HEK293 (cell line): ENCODE measurements around the gene IMPDH1.

Experiments
- KLF8 ChIP-seq: fragments of 450-650 bp; formaldehyde crosslinking; IDR thresholded peaks from 2 replicates; pipeline ENCODE4 v1.5.1; 2016; ENCODE audit warnings: missing biosample characterization, missing genetic modification characterization
- ZBTB21 ChIP-seq: fragments of 450-650 bp; formaldehyde crosslinking; IDR thresholded peaks from 2 replicates; pipeline ENCODE4 v1.5.1; 2017; ENCODE audit warnings: missing biosample characterization, missing genetic modification characterization
- ZBTB8A ChIP-seq: fragments of 450-650 bp; formaldehyde crosslinking; IDR thresholded peaks from 2 replicates; pipeline ENCODE4 v1.5.1; 2016; ENCODE audit warnings: missing biosample characterization, missing genetic modification characterization
- ZNF223 ChIP-seq: fragments of 450-650 bp; formaldehyde crosslinking; IDR thresholded peaks from 2 replicates; pipeline ENCODE4 v1.5.1; 2016; ENCODE audit warnings: missing biosample characterization, missing genetic modification characterization
- ZNF335 ChIP-seq: fragments of 450-650 bp; formaldehyde crosslinking; conservative IDR thresholded peaks from 2 replicates; pipeline ENCODE4 v1.5.1; 2016; ENCODE audit warnings: missing biosample characterization, missing genetic modification characterization
- ZNF350 ChIP-seq: fragments of 450-650 bp; formaldehyde crosslinking; IDR thresholded peaks from 2 replicates; pipeline ENCODE4 v1.5.0; 2017; ENCODE audit warnings: missing biosample characterization, mild to moderate bottlenecking, missing genetic modification characterization
- ZNF354C ChIP-seq: fragments of 450-650 bp; formaldehyde crosslinking; IDR thresholded peaks from 2 replicates; pipeline ENCODE4 v1.5.1; 2016; ENCODE audit warnings: missing biosample characterization, missing genetic modification characterization, low read depth, borderline replicate concordance
- ZNF423 ChIP-seq: fragments of 450-650 bp; formaldehyde crosslinking; IDR thresholded peaks from 2 replicates; pipeline ENCODE4 v1.5.1; 2016; ENCODE audit warnings: missing biosample characterization, missing genetic modification characterization
- ZNF433 ChIP-seq: fragments of 450-650 bp; formaldehyde crosslinking; IDR thresholded peaks from 2 replicates; pipeline ENCODE4 v1.5.1; 2016; ENCODE audit warnings: missing biosample characterization, missing genetic modification characterization, low read depth
- ZNF473 ChIP-seq: fragments of 450-650 bp; formaldehyde crosslinking; IDR thresholded peaks from 2 replicates; pipeline ENCODE4 v1.5.1; 2017; ENCODE audit warnings: missing biosample characterization, missing genetic modification characterization
- ZNF529 ChIP-seq: fragments of 450-650 bp; formaldehyde crosslinking; IDR thresholded peaks from 2 replicates; pipeline ENCODE4 v1.5.1; 2017; ENCODE audit warnings: missing genetic modification characterization, missing biosample characterization; ENCODE audit not compliant: insufficient replicate concordance
- ZNF624 ChIP-seq: fragments of 450-650 bp; formaldehyde crosslinking; IDR thresholded peaks from 2 replicates; pipeline ENCODE4 v1.5.1; 2017; ENCODE audit warnings: missing biosample characterization, missing genetic modification characterization
- ZNF629 ChIP-seq: fragments of 450-650 bp; formaldehyde crosslinking; IDR thresholded peaks from 2 replicates; pipeline ENCODE4 v1.5.1; 2017; ENCODE audit warnings: missing biosample characterization, missing genetic modification characterization
- ZNF776 ChIP-seq: fragments of 450-650 bp; formaldehyde crosslinking; IDR thresholded peaks from 2 replicates; pipeline ENCODE4 v1.5.0; 2017; ENCODE audit warnings: missing biosample characterization, missing genetic modification characterization, borderline replicate concordance
- ZSCAN16 ChIP-seq: fragments of 450-650 bp; formaldehyde crosslinking; IDR thresholded peaks from 2 replicates; pipeline ENCODE4 v1.5.1; 2016; ENCODE audit warnings: missing biosample characterization, missing genetic modification characterization
- TF ChIP-seq, protein P1 (sequence below): fragments of 450-650 bp; formaldehyde crosslinking; IDR thresholded peaks from 2 replicates; pipeline ENCODE4 v1.5.1; 2016; ENCODE audit warnings: missing biosample characterization, missing genetic modification characterization
- TF ChIP-seq, protein P2 (sequence below): fragments of 450-650 bp; formaldehyde crosslinking; IDR thresholded peaks from 2 replicates; pipeline ENCODE4 v1.5.1; 2016; ENCODE audit warnings: missing biosample characterization, missing genetic modification characterization, low read depth
- TF ChIP-seq, protein P3 (sequence below): fragments of 450-650 bp; formaldehyde crosslinking; IDR thresholded peaks from 2 replicates; pipeline ENCODE4 v1.5.1; 2016; ENCODE audit warnings: missing biosample characterization, missing genetic modification characterization
- TF ChIP-seq, protein P4 (sequence below): fragments of 450-650 bp; formaldehyde crosslinking; IDR thresholded peaks from 2 replicates; pipeline ENCODE4 v1.5.1; 2016; ENCODE audit warnings: missing biosample characterization, missing genetic modification characterization
- TF ChIP-seq, protein P5 (sequence below): fragments of 450-650 bp; formaldehyde crosslinking; IDR thresholded peaks from 2 replicates; pipeline ENCODE4 v1.5.1; 2016; ENCODE audit warnings: missing biosample characterization, missing genetic modification characterization
- TF ChIP-seq, protein P6 (sequence below): fragments of 450-650 bp; formaldehyde crosslinking; IDR thresholded peaks from 2 replicates; pipeline ENCODE4 v1.5.1; 2017; ENCODE audit warnings: missing biosample characterization, missing genetic modification characterization
- TF ChIP-seq, protein P7 (sequence below): fragments of 450-650 bp; formaldehyde crosslinking; IDR thresholded peaks from 2 replicates; pipeline ENCODE4 v1.5.1; 2016; ENCODE audit warnings: missing biosample characterization, missing genetic modification characterization
- TF ChIP-seq, protein P8 (sequence below): fragments of 450-650 bp; formaldehyde crosslinking; IDR thresholded peaks from 2 replicates; pipeline ENCODE4 v1.5.1; 2016; ENCODE audit warnings: missing biosample characterization, missing genetic modification characterization

Gene IMPDH1

DNA sequence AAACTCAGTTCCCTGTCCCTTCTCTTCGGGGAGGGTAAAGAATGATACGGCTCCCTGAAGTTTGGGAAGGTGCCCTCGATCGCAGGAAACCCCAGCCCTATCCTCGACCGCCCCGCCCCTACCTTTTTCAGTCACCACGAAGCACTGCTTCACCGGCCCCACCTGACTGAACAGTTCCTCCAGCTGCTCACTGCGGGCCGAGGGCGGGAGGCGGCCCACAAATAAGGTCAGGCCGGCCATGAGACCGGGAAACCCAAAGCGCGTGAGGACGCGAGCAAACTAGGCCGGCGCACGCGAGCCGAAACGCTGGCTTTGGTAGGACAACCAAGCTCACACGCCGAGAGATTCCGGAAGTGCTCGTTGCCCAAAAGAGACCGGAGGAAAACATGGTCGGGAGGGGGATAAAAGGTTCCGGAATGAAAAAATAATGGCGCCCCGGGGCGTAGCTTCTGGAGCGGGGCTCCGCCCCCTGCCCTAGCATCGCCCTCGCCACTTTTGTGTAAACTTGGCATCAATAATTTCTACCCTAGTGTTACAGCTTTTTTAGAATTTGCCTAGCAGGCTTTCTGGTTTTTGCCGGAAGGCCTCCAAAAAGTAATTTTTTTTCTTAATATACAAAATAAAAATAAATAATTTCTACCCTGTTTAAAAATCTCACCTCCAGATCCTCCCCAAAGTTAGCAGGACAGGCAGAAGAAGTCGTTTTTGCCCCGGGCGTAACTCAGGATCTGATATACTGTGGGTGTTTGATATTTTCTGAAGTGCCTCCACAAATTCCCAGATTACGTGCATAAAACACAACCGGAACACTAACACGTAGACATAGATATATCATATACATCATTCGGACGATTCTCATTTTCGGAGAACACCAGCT lies 66.0 kb downstream of the IMPDH1 start, which contains the start of gene RBM28 (continued):
- TF ChIP-seq, protein P1, sequence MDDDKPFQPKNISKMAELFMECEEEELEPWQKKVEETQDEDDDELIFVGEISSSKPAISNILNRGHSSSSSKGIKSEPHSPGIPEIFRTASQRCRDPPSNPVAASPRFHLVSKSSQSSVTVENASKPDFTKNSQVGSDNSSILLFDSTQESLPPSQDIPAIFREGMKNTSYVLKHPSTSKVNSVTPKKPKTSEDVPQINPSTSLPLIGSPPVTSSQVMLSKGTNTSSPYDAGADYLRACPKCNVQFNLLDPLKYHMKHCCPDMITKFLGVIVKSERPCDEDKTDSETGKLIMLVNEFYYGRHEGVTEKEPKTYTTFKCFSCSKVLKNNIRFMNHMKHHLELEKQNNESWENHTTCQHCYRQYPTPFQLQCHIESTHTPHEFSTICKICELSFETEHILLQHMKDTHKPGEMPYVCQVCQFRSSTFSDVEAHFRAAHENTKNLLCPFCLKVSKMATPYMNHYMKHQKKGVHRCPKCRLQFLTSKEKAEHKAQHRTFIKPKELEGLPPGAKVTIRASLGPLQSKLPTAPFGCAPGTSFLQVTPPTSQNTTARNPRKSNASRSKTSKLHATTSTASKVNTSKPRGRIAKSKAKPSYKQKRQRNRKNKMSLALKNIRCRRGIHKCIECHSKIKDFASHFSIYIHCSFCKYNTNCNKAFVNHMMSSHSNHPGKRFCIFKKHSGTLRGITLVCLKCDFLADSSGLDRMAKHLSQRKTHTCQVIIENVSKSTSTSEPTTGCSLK (tag by site-specific recombination) = no peak
- TF ChIP-seq KLF8 (tag by site-specific recombination) = peak; percentile 97
- peak; percentile 66; the same call in 1 of the 2 replicates for TF ChIP-seq ZBTB21 (tag by site-specific recombination)
- TF ChIP-seq ZNF423 = peak; percentile 52; the same call in 1 of the 2 replicates
- TF ChIP-seq ZBTB8A (tag by site-specific recombination) = peak; percentile 54; the same call in 1 of the 2 replicates
- TF ChIP-seq, protein P2, sequence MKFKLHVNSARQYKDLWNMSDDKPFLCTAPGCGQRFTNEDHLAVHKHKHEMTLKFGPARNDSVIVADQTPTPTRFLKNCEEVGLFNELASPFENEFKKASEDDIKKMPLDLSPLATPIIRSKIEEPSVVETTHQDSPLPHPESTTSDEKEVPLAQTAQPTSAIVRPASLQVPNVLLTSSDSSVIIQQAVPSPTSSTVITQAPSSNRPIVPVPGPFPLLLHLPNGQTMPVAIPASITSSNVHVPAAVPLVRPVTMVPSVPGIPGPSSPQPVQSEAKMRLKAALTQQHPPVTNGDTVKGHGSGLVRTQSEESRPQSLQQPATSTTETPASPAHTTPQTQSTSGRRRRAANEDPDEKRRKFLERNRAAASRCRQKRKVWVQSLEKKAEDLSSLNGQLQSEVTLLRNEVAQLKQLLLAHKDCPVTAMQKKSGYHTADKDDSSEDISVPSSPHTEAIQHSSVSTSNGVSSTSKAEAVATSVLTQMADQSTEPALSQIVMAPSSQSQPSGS (tag by site-specific recombination) = no peak
- TF ChIP-seq, protein P3, sequence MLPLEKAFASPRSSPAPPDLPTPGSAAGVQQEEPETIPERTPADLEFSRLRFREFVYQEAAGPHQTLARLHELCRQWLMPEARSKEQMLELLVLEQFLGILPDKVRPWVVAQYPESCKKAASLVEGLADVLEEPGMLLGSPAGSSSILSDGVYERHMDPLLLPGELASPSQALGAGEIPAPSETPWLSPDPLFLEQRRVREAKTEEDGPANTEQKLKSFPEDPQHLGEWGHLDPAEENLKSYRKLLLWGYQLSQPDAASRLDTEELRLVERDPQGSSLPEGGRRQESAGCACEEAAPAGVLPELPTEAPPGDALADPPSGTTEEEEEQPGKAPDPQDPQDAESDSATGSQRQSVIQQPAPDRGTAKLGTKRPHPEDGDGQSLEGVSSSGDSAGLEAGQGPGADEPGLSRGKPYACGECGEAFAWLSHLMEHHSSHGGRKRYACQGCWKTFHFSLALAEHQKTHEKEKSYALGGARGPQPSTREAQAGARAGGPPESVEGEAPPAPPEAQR (tag by site-specific recombination) = peak; percentile 83; the same call in 1 of the 2 replicates
- TF ChIP-seq ZSCAN16 (tag by site-specific recombination) = no peak
- no peak for TF ChIP-seq ZNF624
- TF ChIP-seq ZNF335 (tag by site-specific recombination) = peak; percentile 93
- no peak for TF ChIP-seq ZNF433 (tag by site-specific recombination)
- no peak for TF ChIP-seq ZNF473 (tag by site-specific recombination)
- TF ChIP-seq, protein P4, sequence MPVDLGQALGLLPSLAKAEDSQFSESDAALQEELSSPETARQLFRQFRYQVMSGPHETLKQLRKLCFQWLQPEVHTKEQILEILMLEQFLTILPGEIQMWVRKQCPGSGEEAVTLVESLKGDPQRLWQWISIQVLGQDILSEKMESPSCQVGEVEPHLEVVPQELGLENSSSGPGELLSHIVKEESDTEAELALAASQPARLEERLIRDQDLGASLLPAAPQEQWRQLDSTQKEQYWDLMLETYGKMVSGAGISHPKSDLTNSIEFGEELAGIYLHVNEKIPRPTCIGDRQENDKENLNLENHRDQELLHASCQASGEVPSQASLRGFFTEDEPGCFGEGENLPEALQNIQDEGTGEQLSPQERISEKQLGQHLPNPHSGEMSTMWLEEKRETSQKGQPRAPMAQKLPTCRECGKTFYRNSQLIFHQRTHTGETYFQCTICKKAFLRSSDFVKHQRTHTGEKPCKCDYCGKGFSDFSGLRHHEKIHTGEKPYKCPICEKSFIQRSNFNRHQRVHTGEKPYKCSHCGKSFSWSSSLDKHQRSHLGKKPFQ (tag by site-specific recombination) = no peak
- TF ChIP-seq, protein P5, sequence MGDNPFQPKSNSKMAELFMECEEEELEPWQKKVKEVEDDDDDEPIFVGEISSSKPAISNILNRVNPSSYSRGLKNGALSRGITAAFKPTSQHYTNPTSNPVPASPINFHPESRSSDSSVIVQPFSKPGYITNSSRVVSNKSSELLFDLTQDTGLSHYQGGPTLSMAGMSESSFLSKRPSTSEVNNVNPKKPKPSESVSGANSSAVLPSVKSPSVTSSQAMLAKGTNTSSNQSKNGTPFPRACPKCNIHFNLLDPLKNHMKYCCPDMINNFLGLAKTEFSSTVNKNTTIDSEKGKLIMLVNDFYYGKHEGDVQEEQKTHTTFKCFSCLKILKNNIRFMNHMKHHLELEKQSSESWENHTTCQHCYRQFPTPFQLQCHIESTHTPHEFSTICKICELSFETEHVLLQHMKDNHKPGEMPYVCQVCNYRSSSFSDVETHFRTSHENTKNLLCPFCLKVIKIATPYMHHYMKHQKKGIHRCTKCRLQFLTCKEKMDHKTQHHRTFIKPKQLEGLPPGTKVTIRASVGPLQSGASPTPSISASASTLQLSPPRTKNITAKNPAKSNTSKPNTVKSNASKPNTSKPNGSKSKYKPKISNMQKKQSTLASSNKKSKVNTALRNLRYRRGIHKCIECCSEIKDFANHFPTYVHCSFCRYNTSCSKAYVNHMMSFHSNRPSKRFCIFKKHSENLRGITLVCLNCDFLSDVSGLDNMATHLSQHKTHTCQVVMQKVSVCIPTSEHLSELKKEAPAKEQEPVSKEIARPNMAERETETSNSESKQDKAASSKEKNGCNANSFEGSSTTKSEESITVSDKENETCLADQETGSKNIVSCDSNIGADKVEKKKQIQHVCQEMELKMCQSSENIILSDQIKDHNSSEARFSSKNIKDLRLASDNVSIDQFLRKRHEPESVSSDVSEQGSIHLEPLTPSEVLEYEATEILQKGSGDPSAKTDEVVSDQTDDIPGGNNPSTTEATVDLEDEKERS (tag by site-specific recombination) = 0 out of 2 replicates have a peak, but pooled peaks have one; percentile 57
- TF ChIP-seq ZNF354C = no peak
- TF ChIP-seq ZNF223 (tag by site-specific recombination) = no peak
- peak; percentile 82 for TF ChIP-seq ZNF629 (tag by site-specific recombination)
- TF ChIP-seq, protein P6, sequence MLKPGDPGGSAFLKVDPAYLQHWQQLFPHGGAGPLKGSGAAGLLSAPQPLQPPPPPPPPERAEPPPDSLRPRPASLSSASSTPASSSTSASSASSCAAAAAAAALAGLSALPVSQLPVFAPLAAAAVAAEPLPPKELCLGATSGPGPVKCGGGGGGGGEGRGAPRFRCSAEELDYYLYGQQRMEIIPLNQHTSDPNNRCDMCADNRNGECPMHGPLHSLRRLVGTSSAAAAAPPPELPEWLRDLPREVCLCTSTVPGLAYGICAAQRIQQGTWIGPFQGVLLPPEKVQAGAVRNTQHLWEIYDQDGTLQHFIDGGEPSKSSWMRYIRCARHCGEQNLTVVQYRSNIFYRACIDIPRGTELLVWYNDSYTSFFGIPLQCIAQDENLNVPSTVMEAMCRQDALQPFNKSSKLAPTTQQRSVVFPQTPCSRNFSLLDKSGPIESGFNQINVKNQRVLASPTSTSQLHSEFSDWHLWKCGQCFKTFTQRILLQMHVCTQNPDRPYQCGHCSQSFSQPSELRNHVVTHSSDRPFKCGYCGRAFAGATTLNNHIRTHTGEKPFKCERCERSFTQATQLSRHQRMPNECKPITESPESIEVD (tag by site-specific recombination) = no peak
- TF ChIP-seq ZNF776 (tag by site-specific recombination) = no peak
- TF ChIP-seq, protein P7, sequence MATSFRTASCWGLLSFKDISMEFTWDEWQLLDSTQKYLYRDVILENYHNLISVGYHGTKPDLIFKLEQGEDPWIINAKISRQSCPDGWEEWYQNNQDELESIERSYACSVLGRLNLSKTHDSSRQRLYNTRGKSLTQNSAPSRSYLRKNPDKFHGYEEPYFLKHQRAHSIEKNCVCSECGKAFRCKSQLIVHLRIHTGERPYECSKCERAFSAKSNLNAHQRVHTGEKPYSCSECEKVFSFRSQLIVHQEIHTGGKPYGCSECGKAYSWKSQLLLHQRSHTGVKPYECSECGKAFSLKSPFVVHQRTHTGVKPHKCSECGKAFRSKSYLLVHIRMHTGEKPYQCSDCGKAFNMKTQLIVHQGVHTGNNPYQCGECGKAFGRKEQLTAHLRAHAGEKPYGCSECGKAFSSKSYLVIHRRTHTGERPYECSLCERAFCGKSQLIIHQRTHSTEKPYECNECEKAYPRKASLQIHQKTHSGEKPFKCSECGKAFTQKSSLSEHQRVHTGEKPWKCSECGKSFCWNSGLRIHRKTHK (tag by site-specific recombination) = no peak
- TF ChIP-seq, protein P8, sequence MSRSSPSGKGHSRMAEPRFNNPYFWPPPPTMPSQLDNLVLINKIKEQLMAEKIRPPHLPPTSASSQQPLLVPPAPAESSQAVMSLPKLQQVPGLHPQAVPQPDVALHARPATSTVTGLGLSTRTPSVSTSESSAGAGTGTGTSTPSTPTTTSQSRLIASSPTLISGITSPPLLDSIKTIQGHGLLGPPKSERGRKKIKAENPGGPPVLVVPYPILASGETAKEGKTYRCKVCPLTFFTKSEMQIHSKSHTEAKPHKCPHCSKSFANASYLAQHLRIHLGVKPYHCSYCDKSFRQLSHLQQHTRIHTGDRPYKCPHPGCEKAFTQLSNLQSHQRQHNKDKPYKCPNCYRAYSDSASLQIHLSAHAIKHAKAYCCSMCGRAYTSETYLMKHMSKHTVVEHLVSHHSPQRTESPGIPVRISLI (tag by site-specific recombination) = peak; percentile 94
- TF ChIP-seq ZNF529 (tag by site-specific recombination) = no peak
- no peak for TF ChIP-seq ZNF350 (tag by site-specific recombination)
